Heart left ventricle (tissue), 13 donors: ENCODE data around the gene SLC29A2.

Experiments
- POLR2A ChIP-seq, 2 donors: fragments of 450-650 bp; IDR thresholded peaks; one replicate each; pipeline ENCODE4 v1.6.1; 2017; ENCODE audit warnings: antibody characterized with exemption in 2 of 2, mild to moderate bottlenecking in 2 of 2, moderate library complexity in 2 of 2
- TF ChIP-seq, protein P1 (sequence below), 12 donors: fragments of 200-600 bp; sonication (generic) in 4 of 12; IDR thresholded peaks; one replicate each; pipeline versions ENCODE4 v1.5.0 to v1.8.0; 2018 to 2022; ENCODE audit warnings: antibody characterized with exemption in 12 of 12, mild to moderate bottlenecking in 5 of 12
- donor health status: ischemic (EF 13 %, LVEDD 7.1; RV severe dilation, severe dysfunction).
- donor health status: DM: no; HTN: yes; CAD: no.
- donor health status: DM: no; HTN: no; CAD: no.
- donor health status: ischemic (EF 25% LVEDD 6.9; RV normal size, moderate dysfunction).
- donor health status: ischemic (EF 25% LVEDD 5.7; RV mildly dilated, moderate dysfunction).
- donor health status: ischemic (EF 35%, LVEDD 5.7; RV mildly dilated, moderate dysfunction).
- donor health status: nonischemic (EF 11% LVEDD 7.7; RV severe dilation, severe dysfunction).
- donor health status: DM: yes; HTN: yes; CAD: no.
- donor health status: PGD.
- donor health status: ischemic (EF 29% LVEDD 5.4; RV normal size, mild dysfunction).
- donor health status: nonischemic (EF 23%, LVEDD 6.1; RV moderate dilation, normal function).

DNA sequence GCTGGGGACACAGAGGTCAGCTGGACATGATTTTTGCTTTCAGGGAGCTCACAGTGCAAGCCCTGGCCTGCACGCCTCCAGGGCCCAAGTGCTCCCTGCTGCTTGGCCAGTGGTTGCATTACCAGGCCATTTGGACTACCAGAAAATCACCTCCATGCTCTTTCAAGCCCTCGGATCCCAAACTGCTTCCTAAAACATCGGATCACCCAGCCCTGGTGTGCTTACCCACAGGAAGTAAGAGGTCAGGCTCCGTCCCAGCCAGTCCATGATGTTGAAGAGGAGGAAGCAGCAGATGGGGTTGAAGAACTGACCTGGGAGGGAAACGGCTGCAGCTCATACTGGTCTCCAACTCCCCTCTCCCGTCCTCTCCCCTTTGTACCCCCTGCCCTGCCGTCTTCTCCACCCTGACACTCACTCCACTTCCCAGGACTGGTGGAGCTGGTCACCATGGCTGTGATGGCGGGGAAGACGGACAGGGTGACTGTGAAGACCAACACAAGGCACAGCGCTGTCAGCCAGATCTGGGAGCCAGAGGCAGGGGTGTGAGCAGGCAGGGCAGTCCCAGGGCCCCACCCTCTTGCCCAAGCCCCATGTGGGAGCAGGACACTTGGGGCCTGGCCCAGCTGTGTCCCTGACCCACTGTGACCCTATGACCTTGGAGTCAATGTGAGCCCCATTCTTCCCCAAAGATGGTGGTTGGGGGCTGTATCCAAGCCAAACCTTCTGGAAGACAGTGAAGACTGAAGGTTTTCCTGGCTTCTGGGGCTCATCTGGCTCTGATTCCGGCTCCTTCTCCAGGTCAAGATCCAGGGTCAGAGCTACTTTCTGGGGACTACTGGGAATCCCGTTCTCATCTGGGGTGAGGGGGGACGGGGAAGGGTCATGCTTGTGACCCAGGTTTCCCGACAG lies 5.6 kb downstream of the SLC29A2 start:
- TF ChIP-seq, protein P1, sequence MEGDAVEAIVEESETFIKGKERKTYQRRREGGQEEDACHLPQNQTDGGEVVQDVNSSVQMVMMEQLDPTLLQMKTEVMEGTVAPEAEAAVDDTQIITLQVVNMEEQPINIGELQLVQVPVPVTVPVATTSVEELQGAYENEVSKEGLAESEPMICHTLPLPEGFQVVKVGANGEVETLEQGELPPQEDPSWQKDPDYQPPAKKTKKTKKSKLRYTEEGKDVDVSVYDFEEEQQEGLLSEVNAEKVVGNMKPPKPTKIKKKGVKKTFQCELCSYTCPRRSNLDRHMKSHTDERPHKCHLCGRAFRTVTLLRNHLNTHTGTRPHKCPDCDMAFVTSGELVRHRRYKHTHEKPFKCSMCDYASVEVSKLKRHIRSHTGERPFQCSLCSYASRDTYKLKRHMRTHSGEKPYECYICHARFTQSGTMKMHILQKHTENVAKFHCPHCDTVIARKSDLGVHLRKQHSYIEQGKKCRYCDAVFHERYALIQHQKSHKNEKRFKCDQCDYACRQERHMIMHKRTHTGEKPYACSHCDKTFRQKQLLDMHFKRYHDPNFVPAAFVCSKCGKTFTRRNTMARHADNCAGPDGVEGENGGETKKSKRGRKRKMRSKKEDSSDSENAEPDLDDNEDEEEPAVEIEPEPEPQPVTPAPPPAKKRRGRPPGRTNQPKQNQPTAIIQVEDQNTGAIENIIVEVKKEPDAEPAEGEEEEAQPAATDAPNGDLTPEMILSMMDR (IDR thresholded peaks at IDR 0.05), result no peak
- no peak for TF ChIP-seq POLR2A (IDR thresholded peaks at IDR 0.05)
